GM12892 (cell line): ENCODE data around the gene ZNRF1.

Experiments used
- DNase-seq: peaks from one replicate; pipeline ENCODE4 v3.0.0; 2011; ENCODE audit not compliant: insufficient read length
- FAIRE-seq: peaks from 2 replicates; lab custom pipeline; 2011; peaks lifted over from hg19 to GRCh38; lab: Jason Lieb, UNC
- POLR2A ChIP-seq: IDR thresholded peaks from 2 replicates; pipeline ENCODE4 v1.6.1; 2011; ENCODE audit warnings: low read depth, low read length, control low read depth
- POLR2AphosphoS5 ChIP-seq: IDR thresholded peaks from 2 replicates; pipeline ENCODE4 v1.6.1; 2011; ENCODE audit warnings: low read depth, low read length, control low read depth
- TAF1 ChIP-seq: IDR thresholded peaks from 2 replicates; pipeline ENCODE4 v1.6.1; 2011; ENCODE audit warnings: low read depth, mild to moderate bottlenecking, control low read depth, low read length, borderline replicate concordance

The ZNRF1 gene

GRCh38 chr16:75032655-75033054 is 33.8 kb downstream of the ZNRF1 start:
- TF ChIP-seq POLR2AphosphoS5 (no peak), TAF1 (no peak), POLR2A (no peak)
- no peak for DNase-seq

GRCh38 chr16:75035410-75035968 is 36.7 kb downstream of the ZNRF1 start:
- FAIRE-seq (no peak), DNase-seq (no peak)
- TF ChIP-seq POLR2A (no peak), POLR2AphosphoS5 (no peak), TAF1 (no peak)

More at GRCh38 chr16:75032655-75033054, 33.8 kb downstream of the ZNRF1 start:
- no peak for FAIRE-seq

GRCh38 chr16:75038036-75038858 is 39.4 kb downstream of the ZNRF1 start:
- TF ChIP-seq TAF1: no peak
- no peak for TF ChIP-seq POLR2A
- TF ChIP-seq POLR2AphosphoS5: no peak
- no peak for DNase-seq
- FAIRE-seq: no peak

DNA sequence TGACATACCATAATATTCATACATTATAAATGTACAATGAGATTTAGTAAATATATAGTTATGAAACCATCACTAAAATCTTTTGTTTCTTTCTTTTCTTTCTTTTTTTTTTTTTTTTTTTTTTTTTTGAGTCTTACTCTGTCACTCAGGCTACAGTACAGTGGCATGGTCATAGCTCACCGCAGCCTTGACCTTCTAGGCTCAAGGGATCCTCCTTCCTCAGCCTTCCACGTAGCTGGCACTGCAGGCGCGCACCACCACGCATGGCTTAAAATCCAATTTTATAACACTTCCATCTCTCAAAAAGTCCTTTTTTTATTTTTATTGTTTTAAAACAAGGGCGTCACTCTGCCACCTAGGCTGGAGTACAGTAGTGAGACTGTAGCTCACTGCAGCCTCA is 41.1 kb downstream of the ZNRF1 start:
- DNase-seq (no peak), FAIRE-seq (no peak)
- TF ChIP-seq POLR2AphosphoS5 (no peak), TAF1 (no peak), POLR2A (no peak)

- DNase-seq (no peak), FAIRE-seq (peak; percentile 58)
- TF ChIP-seq POLR2A: no peak
- no peak for TF ChIP-seq TAF1
- no peak for TF ChIP-seq POLR2AphosphoS5
These were observed 43.8 kb downstream of the ZNRF1 start for GRCh38 chr16:75042426-75043174.

- DNase-seq (no peak), FAIRE-seq (peak; percentile 54)
- TF ChIP-seq POLR2A (no peak), POLR2AphosphoS5 (no peak), TAF1 (no peak)
These were observed 44.5 kb downstream of the ZNRF1 start for GRCh38 chr16:75043175-75043895.

DNA sequence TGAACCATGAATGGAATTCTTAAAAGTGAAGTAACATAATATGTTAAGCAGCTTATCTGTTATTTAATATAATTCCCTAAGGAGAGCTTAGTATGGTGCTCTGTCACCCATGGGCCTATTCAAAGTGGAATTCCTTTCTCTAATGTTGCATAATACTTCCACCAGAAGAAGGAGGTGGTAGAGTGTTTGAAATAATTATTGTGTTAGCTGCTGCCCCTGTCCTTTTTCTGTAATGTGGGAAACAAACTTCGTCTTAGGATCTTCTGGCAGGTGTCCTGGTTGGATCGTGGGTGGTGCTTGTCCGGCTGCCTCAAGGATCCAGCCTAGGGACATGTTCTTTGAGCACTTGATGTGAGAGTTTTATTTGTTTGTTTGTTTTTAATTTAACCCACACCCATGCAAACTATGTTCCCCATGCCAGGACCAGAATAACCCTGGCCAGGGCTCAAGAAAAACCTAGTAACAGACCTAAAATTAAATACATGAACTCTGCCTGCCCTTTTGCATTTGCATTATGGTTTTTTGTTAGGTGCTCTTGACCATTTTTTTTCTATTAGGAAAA is 46.1 kb downstream of the ZNRF1 start:
- TF ChIP-seq POLR2AphosphoS5 (no peak), POLR2A (no peak), TAF1 (no peak)
- FAIRE-seq (no peak), DNase-seq (no peak)

DNA sequence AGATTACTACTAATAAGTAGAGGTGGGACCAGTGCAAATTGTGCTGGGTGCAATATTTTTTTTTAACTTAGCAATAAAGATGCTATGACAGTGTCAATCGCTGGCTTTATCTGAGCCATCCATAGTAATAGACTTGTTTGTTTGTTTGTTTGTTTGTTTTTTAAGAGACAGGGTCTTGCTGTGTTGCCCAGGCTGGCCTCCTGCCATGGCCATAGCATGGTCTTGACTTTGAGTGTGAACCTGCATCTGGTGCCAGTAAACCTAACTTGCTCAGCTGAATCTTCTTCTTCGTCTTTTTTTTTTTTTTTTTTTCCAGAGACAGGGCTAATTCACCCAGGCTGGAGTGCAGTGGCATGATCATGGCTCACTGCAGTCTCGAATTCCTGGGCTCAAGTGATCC is 46.6 kb downstream of the ZNRF1 start:
- no peak for FAIRE-seq
- no peak for DNase-seq
- TF ChIP-seq POLR2AphosphoS5 (no peak), TAF1 (no peak), POLR2A (no peak)

- no peak for TF ChIP-seq POLR2AphosphoS5
- no peak for TF ChIP-seq TAF1
- TF ChIP-seq POLR2A: no peak
- FAIRE-seq: no peak
- DNase-seq: no peak
These were observed 49.2 kb downstream of the ZNRF1 start for GRCh38 chr16:75048054-75048453.

DNA sequence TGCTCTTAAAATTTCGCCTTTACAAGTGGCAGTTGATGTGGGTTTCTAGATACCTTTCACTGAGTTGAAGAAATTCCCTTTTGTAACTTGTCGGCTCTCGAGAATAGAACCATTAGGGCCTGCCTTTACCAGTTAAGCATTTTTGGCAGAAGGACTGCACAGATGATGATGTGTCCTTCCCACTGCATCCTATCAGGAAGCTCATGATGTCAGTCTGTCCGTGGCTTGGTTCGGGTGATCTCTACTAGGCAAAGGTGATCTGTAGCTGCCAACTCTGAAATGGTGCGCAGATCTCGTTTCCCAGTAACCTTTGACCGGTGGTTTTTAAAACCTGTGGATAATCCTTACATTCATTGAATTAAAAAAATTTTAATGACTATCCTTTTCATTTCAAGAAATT is 49.7 kb downstream of the ZNRF1 start:
- FAIRE-seq (no peak), DNase-seq (no peak)
- TF ChIP-seq POLR2AphosphoS5: no peak
- no peak for TF ChIP-seq TAF1

- FAIRE-seq (no peak), DNase-seq (no peak)
- no peak for TF ChIP-seq POLR2A
- no peak for TF ChIP-seq POLR2AphosphoS5
- no peak for TF ChIP-seq TAF1
These were observed 53.8 kb downstream of the ZNRF1 start for GRCh38 chr16:75052481-75053202.
